UCSD-AML1 (cell line): ENCODE results near the gene ADRA2C.

Experiments
- DNase-seq: peaks from one replicate; lab custom pipeline; 2025; ENCODE audit not compliant: unreplicated experiment; lab: John Stamatoyannopoulos, UW

ADRA2C gene

DNA sequence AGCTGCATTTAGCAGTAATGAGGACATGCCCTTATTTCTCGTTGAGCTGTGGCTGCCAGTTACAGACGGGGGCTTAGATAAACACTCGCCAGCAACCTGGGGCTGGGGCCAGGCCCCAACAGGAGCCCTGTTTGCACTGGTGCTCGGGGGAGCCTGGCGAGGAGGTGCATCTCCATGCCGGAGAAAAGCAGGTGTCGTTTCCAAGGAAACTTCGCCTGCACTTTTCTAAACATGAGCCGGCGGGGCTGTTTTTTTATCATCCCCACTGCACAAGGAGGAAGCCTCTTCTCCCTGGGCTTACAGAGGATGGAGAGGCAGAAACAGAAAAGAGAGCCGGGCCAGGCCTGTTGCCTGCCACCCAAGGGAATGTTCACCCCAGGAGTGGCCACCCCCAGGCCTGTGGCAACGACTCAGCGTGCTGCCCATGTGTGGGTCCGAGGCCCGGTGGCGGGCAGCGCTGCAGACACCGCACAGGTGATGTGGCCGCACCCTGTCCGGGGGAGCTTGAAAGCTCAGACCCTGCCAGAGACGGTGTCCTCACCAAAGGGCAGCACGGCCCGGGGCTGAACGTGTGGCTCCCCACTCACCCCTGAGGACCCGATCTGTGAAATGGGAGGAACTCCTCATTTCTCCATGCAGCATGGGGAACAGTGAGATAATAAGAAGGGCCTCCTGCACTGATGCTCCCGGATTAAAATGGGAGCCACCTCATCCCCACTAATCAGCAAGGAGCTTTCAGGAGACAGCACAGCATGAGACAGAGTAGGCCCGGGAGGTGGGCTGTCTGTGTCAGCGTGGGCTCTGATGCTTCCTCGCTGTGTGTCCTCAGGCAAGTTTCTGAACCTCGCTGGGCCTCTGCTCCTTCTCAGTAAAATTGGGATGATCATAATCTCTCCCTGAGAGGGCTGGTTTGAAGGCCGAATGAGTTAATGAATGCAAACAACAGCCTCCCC lies 33.8 kb upstream of the ADRA2C start:
- no peak for DNase-seq

DNA sequence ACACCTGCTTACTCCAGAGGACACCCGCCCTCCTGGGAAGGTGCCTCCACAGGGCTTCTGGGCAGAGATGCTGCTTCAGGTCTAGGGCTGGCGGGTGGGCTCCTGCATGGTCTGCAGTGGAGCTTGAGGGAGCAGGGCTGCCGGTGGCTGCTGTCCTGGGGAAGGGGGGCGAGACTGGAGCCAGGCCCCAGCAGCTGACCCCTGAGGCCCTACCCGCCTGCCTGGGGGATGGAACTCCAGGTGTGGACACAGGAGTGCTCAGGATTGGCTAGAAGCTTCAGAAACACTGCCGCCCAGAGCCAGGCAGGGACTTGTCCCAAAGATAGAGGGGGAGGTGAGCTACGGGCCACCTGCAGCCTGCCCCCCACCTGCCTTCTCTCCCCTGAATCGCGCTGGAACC lies 33.0 kb upstream of the ADRA2C start:
- DNase-seq: no peak

DNA sequence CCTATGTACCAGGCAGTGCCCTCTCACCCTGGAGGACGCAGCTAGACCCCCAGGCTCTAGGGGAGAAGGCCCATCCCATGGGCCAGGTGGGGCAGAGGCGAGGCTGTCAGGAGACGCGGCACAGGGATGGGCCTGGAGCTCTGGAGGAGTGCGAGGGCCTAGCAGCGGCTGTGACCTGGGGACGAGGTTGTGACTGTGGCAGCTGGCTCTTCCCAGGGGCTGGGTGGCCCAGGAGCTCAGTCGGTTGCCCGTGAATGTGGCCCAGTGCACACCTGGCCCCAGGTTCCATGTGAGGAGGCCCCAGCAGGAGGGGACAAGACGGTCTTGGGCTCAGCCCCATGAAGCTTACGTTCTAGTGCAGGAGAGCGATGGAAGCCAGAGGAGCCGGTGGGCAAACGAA lies 31.0 kb upstream of the ADRA2C start:
- no peak for DNase-seq

DNA sequence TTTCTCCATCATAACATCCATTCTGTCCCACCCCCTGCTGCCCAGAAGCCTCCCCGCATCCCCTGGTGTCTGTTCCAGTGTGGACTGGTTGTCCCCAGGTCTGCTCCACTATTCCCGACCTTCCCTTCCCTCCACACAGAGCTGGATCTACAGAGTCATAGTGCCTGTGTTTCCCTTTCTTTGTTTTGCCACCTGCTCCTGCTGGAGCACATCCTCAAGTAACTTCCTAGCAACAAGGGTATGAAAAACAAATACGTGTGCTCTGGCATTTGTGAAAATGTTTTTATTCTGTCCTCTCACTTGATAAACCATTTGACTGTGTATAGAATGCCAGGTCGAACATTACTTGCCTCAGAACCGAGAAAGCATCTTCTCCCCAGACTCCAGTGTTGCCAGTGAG lies 29.9 kb upstream of the ADRA2C start:
- DNase-seq: no peak

DNA sequence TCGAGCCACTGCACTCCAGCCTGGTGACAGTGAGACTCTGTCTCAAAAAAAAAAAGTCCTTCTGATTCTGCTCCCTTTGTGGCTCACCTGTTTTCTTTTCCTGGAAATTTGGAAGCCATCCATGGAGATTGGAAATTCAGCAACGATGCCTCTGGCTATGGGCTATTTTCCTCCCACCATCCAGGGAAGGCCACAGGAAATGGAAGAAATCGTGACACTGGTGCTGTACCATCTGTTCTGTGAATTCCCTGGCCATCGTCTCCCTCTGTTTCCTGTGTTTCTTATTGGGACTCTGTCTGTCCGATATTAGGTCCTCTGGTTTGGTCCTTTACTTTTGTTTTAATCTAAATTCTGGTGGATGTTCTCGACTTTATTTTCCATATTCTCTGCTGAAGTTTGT lies 29.4 kb upstream of the ADRA2C start:
- no peak for DNase-seq

DNA sequence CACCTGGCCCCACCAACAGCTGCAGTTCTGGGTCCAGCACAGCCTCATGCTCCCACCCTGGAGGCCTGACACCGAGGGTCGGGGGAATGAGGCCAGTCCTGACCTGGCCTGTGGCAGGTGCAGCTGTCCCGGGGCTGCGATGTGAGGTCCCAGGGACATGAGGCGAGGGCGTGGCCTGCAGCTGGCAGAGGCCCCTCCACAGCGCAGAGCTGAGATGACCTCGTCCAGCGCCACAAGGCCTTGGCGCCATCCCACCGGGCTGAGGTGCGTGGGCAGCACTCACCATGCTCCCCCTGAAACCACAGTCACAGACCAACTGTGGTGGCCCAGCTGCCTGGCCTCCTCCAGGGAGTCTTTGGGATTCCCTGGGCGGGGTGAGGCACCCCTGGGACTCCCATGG lies 26.6 kb upstream of the ADRA2C start:
- no peak for DNase-seq

DNA sequence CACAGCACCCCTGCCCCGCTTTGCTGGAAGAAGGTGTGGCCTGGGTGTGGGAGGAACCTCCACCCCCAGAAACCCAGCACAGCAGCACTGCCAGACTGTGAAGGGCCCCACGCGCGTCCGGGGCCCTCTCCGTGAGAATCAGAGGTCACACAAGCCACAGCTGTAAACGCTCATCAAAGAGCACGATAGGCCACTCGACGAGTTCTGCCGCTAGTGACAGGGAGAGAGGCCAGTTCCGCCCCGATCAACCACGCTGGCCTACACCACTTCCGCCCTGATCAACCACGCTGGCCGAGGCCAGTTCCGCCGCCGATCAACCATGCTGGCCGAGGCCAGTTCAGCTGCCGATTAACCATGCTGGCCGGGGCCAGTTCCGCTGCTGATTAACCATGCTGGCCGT lies 25.9 kb upstream of the ADRA2C start:
- peak; percentile 33 for DNase-seq

DNA sequence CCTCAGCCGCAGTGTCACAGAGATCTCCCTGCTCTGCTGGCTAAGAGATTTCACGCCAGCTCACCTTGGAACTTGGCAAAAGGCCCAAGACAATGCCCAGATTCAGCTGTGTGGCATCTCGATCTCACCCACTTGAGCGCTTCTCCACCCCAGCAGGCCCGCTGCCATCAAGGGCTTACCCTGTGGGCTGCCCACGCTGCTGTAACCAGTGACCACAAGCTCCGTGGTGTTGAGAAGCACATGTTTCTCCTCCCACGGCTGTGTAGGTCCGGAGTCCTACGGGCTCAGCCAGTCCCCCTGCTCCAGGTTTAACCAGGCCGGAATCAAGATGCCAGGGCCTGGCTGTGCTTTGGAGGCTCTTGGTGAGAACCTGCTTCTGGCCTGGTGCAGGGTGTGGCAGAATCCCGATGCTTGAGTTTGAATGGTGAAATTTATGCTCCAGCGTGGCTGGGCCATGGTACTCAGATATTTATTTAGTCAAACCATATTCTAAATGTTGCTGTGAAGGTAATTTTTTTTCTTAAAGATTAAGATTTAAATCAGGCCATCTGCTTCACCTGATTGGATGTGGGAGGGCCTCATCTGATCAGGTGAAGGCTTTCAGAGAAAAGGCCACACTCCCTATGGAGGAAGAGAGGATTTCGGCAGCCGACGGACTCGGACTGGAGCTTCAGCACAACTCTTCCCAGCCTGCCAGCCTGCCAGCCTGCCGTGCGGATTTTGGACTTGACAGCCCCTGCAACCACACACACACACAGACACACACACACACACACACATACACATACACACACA lies 24.8 kb upstream of the ADRA2C start:
- DNase-seq: no peak

DNA sequence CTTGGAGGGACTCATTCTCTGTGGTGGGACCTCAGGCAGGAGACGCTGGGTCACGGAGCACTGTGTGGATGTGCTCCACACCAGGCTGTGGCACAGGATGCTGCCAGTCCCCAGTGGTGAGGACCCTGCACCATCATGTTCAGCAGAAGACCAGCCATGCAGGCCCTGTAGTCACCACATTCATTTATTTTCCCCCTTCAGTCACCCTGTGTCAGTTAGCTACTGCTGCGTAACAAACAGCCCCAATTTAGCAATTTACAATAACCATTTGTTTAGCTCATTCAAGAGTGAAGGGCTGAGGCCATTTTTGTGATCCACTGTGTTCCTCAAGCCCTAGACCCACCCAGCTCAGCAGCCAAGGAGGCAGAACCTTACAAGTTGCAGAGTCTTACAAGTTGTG lies 23.6 kb upstream of the ADRA2C start:
- DNase-seq: no peak

DNA sequence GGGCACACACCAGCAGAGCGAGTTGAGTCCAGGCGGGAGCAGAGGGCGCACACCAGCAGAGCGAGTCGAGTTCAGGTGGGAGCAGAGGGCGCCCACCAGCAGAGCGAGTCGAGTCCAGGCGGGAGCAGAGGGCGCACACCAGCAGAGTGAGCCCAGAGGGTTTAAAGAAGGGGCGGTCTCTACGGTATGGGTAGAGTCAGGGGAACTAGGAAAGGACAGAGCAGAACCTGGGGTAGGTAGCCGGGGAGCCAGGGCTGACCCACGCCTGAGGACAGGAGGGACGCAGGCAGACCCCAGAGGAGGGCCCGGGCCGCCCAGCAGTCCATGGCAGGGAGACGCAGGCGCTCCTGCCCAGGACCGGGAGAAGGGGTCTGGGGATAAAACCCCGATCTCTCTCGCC lies 22.0 kb upstream of the ADRA2C start:
- DNase-seq: no peak

DNA sequence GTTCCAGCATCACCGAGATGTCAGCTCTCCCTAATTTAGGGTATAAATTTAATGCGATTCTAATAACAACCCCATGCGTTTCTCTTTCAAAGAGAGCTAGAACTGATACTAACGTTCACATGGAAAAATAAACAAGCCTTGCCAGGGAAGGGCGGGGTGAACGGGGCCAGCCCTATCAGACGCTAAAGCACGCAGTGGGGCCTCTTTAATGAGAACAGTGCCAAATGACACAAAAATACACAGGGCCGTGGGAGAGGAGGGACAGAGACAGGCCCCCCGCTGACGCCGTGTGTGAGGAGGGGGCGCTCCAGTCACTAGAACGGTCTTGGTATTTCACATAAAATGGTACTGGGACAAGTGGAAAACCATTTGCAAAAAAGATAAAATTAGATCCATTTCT lies 21.3 kb upstream of the ADRA2C start:
- no peak for DNase-seq

DNA sequence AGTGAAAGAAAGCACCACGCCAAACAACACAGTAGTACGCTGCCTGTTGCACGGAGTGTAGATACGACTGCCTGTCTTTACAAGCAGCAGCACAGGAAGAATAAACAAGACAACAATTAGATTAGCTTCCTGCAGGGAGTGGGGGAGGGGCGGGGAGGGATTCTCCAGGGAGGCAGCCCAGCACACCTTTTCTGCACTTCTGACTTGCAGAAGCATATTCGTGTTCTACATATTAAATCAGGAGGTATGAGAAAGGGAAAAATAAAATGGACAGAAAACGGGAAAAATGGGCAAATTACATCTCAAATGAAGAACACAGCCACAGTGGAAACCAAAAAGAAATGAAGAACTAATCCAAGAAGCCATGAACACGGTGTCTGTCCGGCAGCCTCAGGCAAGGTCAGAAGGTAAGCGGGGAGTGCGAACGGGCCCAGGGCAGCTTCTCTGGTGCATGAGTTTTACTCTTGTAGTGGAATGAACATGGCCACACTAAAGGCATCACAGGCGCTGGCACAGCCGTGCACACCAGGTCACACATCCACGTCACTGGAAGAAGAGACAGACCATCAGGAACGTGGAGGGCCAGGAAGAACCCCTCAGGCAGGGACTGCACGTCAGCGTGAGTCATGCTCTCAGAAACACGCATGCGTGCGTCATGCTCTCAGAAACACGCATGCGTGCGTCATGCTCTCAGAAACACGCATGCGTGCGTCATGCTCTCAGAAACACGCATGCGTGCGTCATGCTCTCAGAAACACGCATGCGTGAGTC lies 20.1 kb upstream of the ADRA2C start:
- DNase-seq: no peak

DNA sequence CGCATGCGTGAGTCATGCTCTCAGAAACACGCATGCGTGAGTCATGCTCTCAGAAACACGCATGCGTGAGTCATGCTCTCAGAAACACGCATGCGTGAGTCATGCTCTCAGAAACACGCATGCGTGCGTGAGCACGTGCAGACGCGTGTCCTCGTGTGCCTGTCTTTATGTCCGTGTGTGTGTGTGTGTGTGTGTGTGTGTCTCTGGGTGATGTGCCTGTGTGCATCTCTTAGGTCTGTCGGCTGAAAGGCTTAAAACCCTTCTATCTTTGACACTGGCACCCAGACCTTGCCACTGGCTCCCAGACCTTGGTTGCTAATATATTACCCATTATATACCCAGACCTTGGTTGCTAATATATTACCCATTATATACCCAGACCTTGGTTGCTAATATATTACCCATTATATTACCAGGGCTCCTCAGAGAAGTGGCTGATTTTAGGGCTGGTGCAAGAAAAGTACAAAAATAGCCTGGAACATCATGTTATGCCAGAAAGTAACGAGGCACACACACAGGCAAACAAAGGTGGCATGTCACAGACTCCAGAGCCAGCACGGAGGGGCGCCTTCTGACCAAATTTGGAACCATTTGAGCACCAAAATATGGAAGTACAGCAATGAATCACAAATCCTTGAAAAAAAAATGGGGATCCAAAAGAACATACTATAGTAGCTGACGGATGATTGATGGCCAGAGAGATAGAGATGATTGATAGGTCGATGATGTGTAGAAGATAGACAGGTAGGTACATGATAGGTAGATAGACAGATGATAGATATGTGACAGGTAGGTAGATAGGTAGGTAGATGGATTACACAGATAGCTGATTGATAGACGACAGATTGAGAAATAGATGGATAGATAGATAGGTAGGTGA lies 19.2 kb upstream of the ADRA2C start:
- no peak for DNase-seq

DNA sequence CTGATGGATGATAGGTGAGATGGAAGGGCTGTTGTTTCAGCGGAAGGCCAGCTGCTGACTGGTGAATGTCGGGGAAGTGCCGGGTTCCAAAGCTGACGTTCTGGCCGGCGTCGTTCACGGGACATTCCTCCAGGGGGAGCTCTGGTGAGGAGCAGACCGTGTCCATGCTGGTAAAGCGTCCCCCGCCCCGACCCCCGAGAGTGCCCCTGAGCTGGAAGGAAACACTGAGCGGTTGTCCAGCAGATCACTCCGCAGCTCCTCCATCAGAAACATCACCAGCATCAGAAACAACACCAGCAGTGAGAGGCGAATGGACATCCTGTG lies 18.6 kb upstream of the ADRA2C start:
- DNase-seq: no peak

DNA sequence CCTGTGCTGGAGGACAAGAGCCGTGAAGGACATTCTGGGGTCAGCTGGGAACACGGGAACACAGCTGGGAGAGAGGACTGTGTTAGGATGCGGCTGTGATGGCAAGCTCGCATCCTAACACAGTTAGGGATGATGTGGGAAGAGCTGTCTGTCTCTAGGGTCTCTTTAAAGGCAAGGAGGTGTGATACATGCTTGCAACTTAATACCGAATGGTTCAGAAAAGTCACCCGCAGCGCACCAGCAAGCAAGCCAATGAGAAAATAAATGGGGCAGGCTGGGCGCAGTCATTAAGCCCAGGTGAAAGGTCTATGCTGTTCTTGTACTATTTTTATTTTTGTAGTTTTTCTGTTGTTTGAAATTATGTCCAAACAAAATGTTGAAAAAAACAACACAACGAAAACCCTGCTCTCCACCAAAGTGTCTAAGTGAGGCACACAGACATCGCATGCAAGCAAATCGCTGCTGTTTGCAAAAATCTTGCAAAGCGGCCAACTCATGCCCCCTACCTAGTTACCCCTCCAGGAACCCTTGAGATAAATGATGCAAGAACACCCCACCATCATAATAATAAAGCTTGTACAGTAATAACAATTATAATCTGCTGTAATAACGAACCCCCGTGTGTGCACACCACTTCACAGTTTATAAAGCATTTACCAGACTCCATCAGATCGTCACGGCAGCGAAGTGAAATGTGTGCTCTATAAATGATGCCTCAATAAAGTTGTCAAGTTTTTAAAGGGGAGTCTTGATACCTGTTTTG lies 17.9 kb upstream of the ADRA2C start:
- no peak for DNase-seq

DNA sequence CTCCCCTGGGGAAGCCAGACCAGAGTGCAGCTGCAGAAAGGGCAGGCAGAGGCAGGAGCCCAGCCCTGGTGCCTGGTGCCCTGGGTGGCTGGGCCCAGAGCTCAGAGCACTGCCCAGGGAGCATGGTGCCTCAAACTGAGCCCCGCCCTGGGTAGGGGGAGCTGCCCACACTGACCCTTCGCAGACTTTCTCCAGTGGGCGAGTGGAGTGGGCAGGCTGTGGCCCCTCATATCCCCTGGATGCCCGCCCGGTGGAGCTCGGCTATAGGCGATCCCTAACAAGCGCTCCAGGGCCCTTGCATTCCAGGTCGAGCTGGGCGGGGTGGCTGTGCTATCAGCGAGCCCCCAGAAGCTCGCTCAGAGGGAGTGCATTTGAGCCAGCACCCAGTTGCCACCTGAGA lies 17.1 kb upstream of the ADRA2C start:
- no peak for DNase-seq

DNA sequence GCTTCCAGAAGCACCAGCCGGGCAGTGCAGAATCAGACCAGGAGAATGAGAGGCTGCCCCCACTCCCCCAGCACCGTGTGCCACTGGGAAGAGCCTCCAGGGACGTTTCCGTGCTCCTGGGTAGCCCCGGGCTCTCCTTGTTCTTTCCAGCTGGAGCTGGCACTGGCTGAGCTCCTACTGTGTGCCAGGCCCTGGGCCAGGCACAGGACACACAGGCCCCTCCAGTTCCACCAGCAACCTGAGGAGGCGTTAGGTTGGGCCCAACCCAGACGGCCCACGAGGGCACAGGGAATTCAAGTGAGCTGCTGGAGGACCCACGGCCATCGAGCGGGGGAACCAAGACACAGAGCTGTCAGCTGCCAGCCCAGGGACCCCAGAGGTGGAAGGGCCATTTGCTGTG lies 15.9 kb upstream of the ADRA2C start:
- DNase-seq: no peak

DNA sequence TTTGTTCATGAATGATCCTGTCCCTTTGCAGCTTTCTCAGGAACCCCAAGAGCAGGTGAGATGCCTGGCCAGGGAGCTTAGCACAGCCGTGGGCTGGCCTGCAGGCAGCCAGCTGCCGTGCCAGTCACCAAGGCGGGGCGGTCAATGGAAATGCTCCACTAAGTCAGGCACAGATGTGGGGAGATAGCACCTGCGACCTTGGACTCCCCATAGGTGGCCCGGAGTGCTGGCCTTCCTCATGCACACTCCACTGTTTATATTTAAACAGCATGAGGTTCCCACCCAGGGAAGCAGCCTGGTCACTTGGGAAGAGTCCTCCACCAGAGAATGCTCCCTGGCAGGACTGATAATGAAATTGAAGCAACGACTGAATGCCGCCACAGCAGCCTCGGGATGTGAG lies 14.2 kb upstream of the ADRA2C start:
- DNase-seq: no peak

DNA sequence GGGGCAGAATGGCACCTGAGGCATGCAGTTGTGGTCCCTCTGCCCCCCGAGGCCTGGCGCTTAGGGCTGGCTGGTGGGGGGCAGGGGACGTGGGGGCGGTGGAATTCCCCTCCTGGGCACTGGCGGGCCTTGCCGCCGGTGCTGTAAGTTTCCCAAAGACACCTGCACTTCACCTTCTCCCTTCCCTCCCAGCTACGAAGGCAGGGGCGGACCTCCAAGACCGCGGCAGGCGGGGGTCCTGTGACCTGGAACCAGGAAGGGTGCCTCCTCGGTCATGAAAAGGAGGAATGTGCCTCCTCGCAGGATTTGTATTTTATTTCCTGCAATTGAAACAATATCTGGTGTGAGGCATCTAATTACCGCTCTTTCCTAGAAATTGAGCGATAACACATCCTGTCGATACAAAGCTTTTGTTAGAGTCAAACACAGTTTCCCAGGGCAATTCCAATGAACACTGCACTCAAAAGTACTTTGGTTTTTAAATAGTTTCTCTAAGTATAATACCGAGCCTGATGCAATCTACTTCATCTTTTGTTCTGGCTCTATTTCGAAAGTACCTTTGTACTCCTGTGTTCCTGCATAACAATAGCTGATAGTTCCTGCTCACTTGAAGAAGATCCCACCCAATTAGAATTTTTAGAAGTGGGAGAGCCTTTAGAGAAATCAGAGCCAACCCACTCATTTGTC lies 12.3 kb upstream of the ADRA2C start:
- no peak for DNase-seq
